ENCODE results near the gene BRME1.

BRME1 gene

DNA sequence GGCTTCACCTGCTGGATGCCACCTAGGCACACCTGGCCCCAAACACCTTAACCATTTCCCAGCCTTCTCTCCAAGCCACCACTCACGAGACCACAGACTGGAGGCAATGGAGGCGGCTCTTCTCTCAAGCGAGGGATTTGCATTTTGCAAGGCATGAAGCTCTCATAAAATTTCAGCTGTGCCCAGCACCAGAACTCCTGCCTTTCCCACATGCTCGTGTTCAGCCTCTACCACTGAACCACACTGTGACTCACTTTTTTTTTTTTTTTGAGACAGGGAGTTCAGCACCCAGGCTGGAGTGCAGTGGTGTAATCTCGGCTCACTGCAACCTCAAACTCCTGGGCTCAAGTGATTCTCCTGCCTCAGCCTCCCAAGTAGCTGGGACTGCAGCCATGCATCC lies 18.4 kb downstream of the BRME1 start:
- no peak for DNase-seq (ENCODE audit: low read depth in 2 of 2)

- DNase-seq (ENCODE audit: low read depth in 2 of 2), result no peak
Observed at GRCh38 chr19:13887018-13887436, 18.9 kb downstream of the BRME1 start.

GRCh38 chr19:13885826-13886365 lies 20.0 kb downstream of the BRME1 start:
- no peak for DNase-seq (ENCODE audit: low read depth in 2 of 2)

GRCh38 chr19:13884726-13885591 lies 21.0 kb downstream of the BRME1 start:
- DNase-seq (ENCODE audit: low read depth in 2 of 2), result no peak

DNA sequence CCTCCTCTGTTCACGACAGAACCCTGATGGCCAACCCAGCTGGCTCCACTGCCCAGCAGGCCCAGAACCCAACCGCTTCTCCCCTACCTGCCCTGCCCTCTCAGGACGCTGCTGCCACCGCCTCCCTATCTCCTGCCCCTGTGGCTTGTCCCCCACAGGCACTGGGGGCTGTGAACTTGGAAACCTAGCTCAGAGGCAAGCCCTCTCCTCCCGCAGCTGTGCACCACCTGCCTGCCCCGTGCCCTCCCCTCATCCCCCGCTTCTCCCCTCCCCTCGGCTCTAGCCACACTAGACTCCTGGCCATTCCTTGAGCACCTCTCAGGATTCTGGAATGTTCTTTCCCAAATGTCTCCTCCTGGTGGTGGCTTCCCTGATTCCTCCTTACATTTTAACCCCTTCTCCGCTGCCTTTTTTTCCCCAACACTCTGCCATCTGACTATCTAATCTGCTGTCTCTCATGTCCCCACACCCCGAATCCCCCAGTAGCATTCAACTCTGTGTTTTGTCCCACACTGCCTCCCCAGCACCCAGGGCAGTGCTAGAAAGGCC lies 22.3 kb downstream of the BRME1 start:
- no peak for DNase-seq (ENCODE audit: low read depth in 2 of 2)

DNA sequence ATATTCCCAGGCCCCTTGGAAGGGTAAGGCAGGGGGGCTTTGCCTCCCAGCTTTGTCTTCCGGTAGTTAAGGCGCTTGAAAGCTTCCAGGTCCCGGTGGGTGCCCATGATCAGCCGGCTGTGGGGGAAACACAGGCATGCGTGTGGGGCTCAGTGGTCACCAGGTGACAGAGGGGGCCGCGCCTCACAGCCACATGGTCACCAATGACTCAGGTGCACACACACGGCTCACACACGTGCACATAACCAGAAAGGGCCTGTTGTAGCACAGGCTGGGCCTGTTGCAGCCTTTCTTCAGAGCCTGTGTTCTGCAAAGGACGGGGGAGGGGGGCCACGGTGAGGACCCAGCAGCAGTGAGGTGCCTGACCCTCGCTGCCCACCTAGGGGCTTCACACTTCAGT lies 23.1 kb downstream of the BRME1 start:
- DNase-seq (ENCODE audit: low read depth in 2 of 2), result no peak

DNA sequence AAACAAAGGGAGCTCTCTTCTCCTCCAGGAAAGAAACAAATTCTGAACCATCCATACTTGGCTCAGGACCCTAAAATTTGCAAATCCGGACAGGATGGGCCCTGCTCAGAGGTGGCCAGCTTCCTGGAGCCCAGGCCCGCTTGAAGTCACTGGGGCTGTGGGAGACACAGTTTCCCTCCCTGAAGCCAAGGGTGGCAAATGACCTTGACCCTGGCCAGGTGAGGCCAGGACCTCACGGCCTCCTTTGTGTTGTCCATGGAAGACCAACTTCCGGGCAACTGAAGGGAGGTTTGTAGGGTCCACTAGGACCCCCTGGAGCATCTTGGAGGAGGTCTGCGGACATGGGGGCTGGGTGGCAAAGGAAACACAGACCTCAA lies 23.5 kb downstream of the BRME1 start:
- DNase-seq (ENCODE audit: low read depth in 2 of 2), result no peak

- peak in 1 of 2 donors; percentile 38 for DNase-seq (ENCODE audit: low read depth in 2 of 2)
Observed at GRCh38 chr19:13881692-13882418, 24.1 kb downstream of the BRME1 start.

DNA sequence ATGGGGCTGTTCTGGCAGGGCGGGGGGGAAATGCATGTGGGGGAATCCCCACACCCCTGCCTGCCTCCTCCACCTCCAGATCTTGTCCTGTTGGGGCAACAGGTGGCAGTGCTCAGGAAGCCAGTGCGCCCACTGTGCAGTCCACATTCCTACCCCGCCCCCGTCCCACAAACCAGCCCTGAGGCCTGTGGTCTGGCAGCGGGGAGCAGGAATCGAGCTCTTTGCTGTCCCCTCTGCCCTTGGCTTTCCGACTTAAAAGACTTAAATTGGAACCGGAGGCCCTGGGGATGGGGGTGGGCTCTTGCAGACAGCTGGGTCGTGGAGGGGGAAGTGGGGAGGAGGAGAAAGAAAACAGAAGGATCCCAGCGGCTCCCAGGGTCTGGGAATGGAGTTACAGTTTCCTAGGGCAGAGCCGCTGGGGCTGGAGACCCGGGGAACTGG lies 24.6 kb downstream of the BRME1 start:
- no peak for DNase-seq (ENCODE audit: low read depth in 2 of 2)

GRCh38 chr19:13880059-13881043 lies 25.6 kb downstream of the BRME1 start:
- peak; percentile 97 to 99 for DNase-seq (ENCODE audit: low read depth in 2 of 2)

- DNase-seq (ENCODE audit: low read depth in 2 of 2), result no peak
Observed at GRCh38 chr19:13877303-13877702, 28.6 kb downstream of the BRME1 start.

- DNase-seq (ENCODE audit: low read depth in 2 of 2), result no peak
Observed at GRCh38 chr19:13876834-13877233, 29.1 kb downstream of the BRME1 start, which contains the start of gene NANOS3. NANOS3 (plus strand) TSS chr19:13877134; CDS start chr19:13877249, 115 bp downstream.

DNA sequence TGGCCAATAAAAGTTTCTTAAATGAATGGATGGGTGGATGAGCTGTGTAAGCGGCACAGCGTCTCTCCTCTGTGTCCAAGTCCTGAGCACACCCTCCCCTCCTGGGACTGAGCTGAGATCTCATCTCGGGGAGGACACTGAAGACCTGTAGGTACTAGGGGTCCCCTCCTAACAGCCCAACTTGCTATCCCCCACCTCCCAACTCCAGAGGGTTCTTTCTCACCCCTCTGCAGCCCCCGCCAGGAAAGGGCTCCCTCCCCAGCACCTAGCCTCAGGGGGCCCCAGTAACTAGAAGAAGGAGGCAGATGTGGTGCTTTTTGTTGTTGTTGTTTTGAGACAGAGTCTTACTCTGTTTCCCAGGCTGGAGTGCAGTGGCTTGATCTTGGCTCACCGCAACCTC lies 30.1 kb downstream of the BRME1 start:
- no peak for DNase-seq (ENCODE audit: low read depth in 2 of 2)

- no peak for DNase-seq (ENCODE audit: low read depth in 2 of 2)
Observed at GRCh38 chr19:13873834-13874515, 31.9 kb downstream of the BRME1 start.

DNA sequence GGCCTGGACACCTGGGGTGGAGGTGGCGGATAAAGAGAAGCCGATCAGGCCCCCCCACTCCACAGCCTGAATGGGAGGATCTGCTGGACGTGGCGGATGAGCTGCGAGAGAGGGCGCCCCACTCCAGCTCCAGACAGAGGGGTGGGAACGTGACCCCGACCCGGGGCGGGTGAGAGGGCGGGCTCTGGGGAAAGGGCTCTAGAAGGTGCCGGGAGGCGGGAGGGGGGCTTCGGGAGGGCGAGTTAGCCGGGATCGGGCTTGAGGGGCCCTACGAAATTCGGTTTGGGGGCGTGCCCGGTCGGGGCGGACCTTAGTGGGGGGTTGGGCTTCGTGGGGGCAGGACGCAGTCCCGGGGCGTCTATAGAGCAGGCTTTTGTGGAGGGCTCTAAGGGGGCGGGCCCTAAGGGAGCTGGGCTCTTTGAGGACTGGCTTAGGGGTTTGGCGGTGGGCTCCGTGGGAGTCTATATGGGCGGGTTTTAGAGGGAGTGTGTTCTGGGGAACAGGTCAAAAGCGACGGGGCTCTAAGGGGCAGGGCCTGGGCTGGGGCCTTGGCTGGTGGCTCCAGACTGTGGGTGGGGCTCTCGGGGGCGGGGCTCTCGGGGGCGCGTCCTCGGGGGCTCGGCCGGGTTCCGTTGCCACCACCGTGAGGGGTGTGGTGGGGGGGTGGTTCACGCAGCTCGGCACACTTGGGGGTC lies 33.1 kb downstream of the BRME1 start:
- no peak for DNase-seq (ENCODE audit: low read depth in 2 of 2)

- no peak for DNase-seq (ENCODE audit: low read depth in 2 of 2)
Observed at GRCh38 chr19:13872339-13872694, 33.6 kb downstream of the BRME1 start.

GRCh38 chr19:13870873-13871272 lies 35.0 kb downstream of the BRME1 start:
- no peak for DNase-seq (ENCODE audit: low read depth in 2 of 2)

GRCh38 chr19:13869281-13869680 lies 36.6 kb downstream of the BRME1 start:
- no peak for DNase-seq (ENCODE audit: low read depth in 2 of 2)

GRCh38 chr19:13868663-13869062 lies 37.3 kb downstream of the BRME1 start:
- no peak for DNase-seq (ENCODE audit: low read depth in 2 of 2)

DNA sequence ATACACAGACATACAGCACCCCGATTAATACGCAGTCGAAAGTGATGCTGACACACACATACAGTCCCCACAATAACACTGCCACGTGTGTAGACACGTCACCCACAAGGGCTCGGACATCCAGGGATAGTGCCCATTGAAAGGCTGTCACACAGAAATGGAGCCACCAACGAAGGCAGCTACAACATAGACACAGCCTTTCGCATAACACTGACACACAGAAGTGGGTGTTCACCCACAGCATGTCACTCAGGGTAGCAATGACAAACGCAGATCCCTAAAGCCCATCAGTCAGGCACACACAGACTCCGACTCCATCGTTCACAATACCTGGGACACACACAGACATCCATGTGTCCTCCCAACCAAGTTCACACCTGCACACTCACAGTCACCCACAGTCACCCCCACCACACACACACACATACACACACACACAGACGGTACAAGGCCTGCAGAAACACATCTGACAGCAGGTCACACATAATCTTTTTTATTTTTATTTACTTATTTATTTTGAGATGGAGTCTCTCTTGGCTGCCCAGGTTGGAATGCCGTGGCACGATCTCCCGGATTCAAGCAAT lies 39.4 kb downstream of the BRME1 start:
- DNase-seq (ENCODE audit: low read depth in 2 of 2), result no peak

Data from stimulated activated CD4-positive, alpha-beta T cell treated with anti-CD3 and anti-CD28 coated beads, Interleukin-15, amount 100 ng/mL, for 48 hours (primary cell).